Osteocyte (in vitro differentiated cells): ENCODE data around the gene ALG12. TPM values are rescaled to one million over a fixed set of nuclear protein-coding genes. Genes with fewer than 3 reads are reported as not detected.
A peak's percentile ranks its signal among the peaks of the same experiment; 100 is the strongest.

Experiments
- DNase-seq: peaks from one replicate; pipeline ENCODE4 v3.0.0; 2021; ENCODE audit warnings: mixed read lengths; ENCODE audit not compliant: unreplicated experiment; ENCODE audit errors: extremely low spot score
- H3K27ac Mint-ChIP-seq: one replicate; pipeline ENCODE4 v1.8.0; 2021; ENCODE audit warnings: mild to moderate bottlenecking, mixed read lengths; ENCODE audit not compliant: unreplicated experiment
- H3K27me3 Mint-ChIP-seq: one replicate; pipeline ENCODE4 v1.8.0; 2021; ENCODE audit warnings: mixed read lengths; ENCODE audit not compliant: unreplicated experiment
- H3K36me3 Mint-ChIP-seq: one replicate; pipeline ENCODE4 v1.8.0; 2021; ENCODE audit warnings: mixed read lengths; ENCODE audit not compliant: unreplicated experiment
- H3K4me1 Mint-ChIP-seq: one replicate; pipeline ENCODE4 v1.8.0; 2021; ENCODE audit warnings: mixed read lengths; ENCODE audit not compliant: unreplicated experiment
- H3K4me3 Mint-ChIP-seq: one replicate; pipeline ENCODE4 v1.8.0; 2021; ENCODE audit warnings: mild to moderate bottlenecking, moderate library complexity, mixed read lengths; ENCODE audit not compliant: unreplicated experiment
- H3K9me3 Mint-ChIP-seq: one replicate; pipeline ENCODE4 v1.8.0; 2021; ENCODE audit warnings: mixed read lengths; ENCODE audit not compliant: unreplicated experiment
- total RNA-seq: library from RNA; stranded (reverse); gene quantifications from 2 replicates; pipeline ENCODE4 v1.2.1, GENCODE V29; 2021
- TF ChIP-seq, protein P1 (sequence below): fragments of 200-600 bp; sonication (generic); IDR thresholded peaks from 2 replicates; pipeline ENCODE4 v1.5.0; 2021; ENCODE audit warnings: antibody characterized with exemption, mild to moderate bottlenecking, moderate library complexity

ALG12 gene
- total RNA-seq, 1 donor from 2014 or later, result 27.1 TPM

DNA sequence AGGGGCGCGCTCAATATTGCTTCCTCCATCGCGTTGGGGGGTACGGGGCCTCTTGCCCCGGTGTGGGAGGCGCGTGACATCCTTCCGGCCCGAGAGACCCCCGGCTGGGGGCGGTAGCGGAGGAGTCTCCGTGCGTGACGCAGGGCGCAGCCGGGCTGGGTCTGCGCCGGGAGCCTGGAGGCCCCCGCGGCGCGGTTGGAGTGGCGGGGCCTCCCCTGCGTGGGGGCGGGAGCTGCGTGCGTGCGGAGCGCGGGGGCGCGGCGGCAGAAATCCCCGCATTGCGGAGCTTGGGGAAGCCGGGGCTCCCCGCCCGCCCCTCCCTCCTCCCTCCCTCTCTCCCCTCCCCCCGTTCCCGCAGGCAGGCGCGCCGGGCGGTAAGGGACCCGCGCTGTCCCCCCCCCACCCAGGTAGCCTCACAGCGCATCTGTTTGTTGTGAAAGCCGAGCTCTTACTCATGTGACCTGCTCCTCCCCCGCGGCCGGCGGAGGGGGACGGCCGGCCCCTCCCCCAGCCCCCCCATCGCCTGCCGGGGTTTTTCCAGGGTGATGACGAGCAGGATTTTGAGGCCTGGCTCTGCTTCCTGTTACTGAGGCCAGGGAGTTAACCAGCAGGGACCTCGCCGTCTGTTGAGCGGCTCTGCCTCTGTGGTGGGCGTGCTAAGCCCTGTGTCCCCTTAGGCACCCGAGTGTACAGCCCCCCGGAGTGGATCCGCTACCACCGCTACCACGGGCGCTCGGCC is 43.9 kb upstream of the ALG12 start:
- Mint-ChIP-seq H3K36me3 (peaks cover 7% of the 10 kb centered on the region), H3K27ac (peak overlapping the region; percentile 86), H3K4me1 (peaks cover 32% of the 10 kb centered on the region), H3K9me3 (no peaks in the 10 kb centered on the region), H3K27me3 (no peaks in the 10 kb centered on the region), H3K4me3 (peak overlapping the region; percentile 85)
- DNase-seq, result no peak
- TF ChIP-seq, protein P1, sequence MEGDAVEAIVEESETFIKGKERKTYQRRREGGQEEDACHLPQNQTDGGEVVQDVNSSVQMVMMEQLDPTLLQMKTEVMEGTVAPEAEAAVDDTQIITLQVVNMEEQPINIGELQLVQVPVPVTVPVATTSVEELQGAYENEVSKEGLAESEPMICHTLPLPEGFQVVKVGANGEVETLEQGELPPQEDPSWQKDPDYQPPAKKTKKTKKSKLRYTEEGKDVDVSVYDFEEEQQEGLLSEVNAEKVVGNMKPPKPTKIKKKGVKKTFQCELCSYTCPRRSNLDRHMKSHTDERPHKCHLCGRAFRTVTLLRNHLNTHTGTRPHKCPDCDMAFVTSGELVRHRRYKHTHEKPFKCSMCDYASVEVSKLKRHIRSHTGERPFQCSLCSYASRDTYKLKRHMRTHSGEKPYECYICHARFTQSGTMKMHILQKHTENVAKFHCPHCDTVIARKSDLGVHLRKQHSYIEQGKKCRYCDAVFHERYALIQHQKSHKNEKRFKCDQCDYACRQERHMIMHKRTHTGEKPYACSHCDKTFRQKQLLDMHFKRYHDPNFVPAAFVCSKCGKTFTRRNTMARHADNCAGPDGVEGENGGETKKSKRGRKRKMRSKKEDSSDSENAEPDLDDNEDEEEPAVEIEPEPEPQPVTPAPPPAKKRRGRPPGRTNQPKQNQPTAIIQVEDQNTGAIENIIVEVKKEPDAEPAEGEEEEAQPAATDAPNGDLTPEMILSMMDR, result no peak

DNA sequence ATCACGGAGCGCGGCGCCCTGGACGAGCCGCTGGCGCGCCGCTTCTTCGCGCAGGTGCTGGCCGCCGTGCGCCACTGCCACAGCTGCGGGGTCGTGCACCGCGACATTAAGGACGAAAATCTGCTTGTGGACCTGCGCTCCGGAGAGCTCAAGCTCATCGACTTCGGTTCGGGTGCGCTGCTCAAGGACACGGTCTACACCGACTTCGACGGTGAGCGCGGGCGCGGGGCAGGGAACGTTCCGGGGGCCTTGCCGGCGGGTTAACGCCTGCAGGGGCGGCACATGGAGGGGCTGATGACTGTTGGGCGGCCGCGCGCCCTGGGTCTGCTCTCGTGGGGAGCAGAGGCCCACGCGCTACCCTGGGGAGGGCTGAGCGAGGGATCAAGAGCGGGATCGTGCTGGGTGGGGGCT is 43.4 kb upstream of the ALG12 start:
- no peaks in the 10 kb centered on the region for H3K27me3 Mint-ChIP-seq
- peak overlapping the region; percentile 85 for H3K4me3 Mint-ChIP-seq
- H3K4me1 Mint-ChIP-seq, result peaks cover 30% of the 10 kb centered on the region
- peaks cover 7% of the 10 kb centered on the region for H3K36me3 Mint-ChIP-seq
- no peak for DNase-seq
- H3K9me3 Mint-ChIP-seq, result no peaks in the 10 kb centered on the region
- TF ChIP-seq, protein P1, result no peak
- H3K27ac Mint-ChIP-seq, result peak overlapping the region; percentile 84

DNA sequence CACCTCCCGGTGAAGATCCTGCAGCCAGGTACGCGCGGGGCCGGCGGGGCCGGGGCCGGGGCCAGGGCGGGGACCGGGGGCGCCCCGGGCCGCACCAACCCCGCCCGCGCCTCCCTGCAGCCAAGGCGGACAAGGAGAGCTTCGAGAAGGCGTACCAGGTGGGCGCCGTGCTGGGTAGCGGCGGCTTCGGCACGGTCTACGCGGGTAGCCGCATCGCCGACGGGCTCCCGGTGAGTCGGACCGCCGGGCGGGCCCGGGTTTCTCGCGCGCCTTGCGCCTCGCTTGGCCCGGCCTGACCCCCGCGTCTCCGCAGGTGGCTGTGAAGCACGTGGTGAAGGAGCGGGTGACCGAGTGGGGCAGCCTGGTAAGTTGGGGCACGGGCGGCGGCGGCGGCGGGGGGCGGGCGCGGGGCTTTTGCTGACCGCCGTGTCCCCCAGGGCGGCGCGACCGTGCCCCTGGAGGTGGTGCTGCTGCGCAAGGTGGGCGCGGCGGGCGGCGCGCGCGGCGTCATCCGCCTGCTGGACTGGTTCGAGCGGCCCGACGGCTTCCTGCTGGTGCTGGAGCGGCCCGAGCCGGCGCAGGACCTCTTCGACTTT is 42.9 kb upstream of the ALG12 start:
- TF ChIP-seq, protein P1, result no peak
- peaks cover 26% of the 10 kb centered on the region for H3K4me1 Mint-ChIP-seq

DNA sequence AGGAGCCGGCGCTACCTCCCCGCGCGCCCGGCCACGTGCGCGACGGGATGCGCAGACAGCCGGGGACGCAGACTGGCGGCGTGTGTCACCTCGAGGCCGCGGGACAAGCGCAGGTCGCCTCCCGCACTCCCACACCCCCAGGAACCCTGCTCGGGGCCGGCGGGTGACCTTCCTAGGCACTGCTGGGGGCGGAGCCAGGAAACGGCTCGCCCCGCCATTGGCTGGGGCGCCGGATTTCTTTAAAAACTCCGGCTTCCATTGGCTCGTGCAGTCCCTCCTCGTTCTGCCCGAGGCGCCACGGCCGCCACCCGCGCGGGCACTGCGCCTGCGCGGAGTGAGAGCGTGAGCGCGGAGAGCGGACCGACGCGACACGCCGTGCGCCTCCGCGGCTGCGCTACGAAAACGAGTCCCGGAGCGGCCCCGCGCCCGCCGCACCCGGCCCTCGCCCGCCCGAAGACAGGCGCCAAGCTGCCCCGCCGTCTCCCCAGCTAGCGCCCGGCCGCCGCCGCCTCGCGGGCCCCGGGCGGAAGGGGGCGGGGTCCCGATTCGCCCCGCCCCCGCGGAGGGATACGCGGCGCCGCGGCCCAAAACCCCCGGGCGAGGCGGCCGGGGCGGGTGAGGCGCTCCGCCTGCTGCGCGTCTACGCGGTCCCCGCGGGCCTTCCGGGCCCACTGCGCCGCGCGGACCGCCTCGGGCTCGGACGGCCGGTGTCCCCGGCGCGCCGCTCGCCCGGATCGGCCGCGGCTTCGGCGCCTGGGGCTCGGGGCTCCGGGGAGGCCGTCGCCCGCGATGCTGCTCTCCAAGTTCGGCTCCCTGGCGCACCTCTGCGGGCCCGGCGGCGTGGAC is 42.1 kb upstream of the ALG12 start, which contains the start of gene PIM3:
PIM3 (plus strand) TSS at position 614 of the 846 bp plus-strand sequence; CDS start at position 790, 176 bp downstream.
- peaks cover 7% of the 10 kb centered on the region for H3K36me3 Mint-ChIP-seq

More for the DNA sequence above, 42.9 kb upstream of the ALG12 start:
- peak overlapping the region; percentile 84 for H3K27ac Mint-ChIP-seq
- peak overlapping the region; percentile 85 for H3K4me3 Mint-ChIP-seq
- H3K36me3 Mint-ChIP-seq, result peaks cover 7% of the 10 kb centered on the region
- DNase-seq, result no peak
- H3K9me3 Mint-ChIP-seq, result no peaks in the 10 kb centered on the region
- no peaks in the 10 kb centered on the region for H3K27me3 Mint-ChIP-seq

More for the DNA sequence above, 42.1 kb upstream of the ALG12 start, which contains the start of gene PIM3:
- no peaks in the 10 kb centered on the region for H3K27me3 Mint-ChIP-seq
- H3K4me3 Mint-ChIP-seq, result peak within 1 kb of the TSS; percentile 85
- peak; percentile 98 for DNase-seq
- peak within 1 kb of the TSS; percentile 84 for H3K27ac Mint-ChIP-seq
- H3K9me3 Mint-ChIP-seq, result no peaks in the 10 kb centered on the region
- TF ChIP-seq, protein P1, result no peak
- peaks cover 21% of the 10 kb centered on the region for H3K4me1 Mint-ChIP-seq
